Gastrocnemius medialis (tissue), 4 donors: ENCODE data around the gene DAB2IP.

Experiments used
- CTCF ChIP-seq, 5 experiments: fragments of 450-650 bp in 3 of 5; fragments of 200-600 bp in 2 of 5; sonication (generic) in 2 of 5; IDR thresholded peaks in 4 of 5; conservative IDR thresholded peaks in 1 of 5; 1 replicate in 4 of 5; 2 replicates in 1 of 5; pipeline ENCODE4 v1.5.1; 2016 to 2019; ENCODE audit warnings: antibody characterized with exemption in 5 of 5, mild to moderate bottlenecking in 3 of 5, moderate library complexity in 3 of 5
- POLR2A ChIP-seq, 2 donors: fragments of 450-650 bp; IDR thresholded peaks; one replicate each; pipeline ENCODE4 v1.6.1; 2017; ENCODE audit warnings: antibody characterized with exemption in 2 of 2, mild to moderate bottlenecking in 2 of 2, moderate library complexity in 2 of 2

GRCh38 chr9:121727295-121728020 is 76.0 kb downstream of the DAB2IP start:
- TF ChIP-seq POLR2A (IDR thresholded peaks at IDR 0.05) (no peak), CTCF (IDR thresholded peaks at IDR 0.05 in 4 of 5, conservative IDR thresholded peaks at IDR 0.05 in 1 of 5) (no peak)
